ENCODE results near the gene MDH2.
A peak's percentile ranks its signal among the peaks of the same experiment; 100 is the strongest.
"Not testable (repeated sequence)": the region's sequence is repeated elsewhere in the genome, so short reads cannot be mapped to it uniquely, and the experiment has no call there.

Gene MDH2

GRCh38 chr7:76008156-76008687 is 39.7 kb upstream of the MDH2 start:
- H3K4me1 ChIP-seq, result peaks cover 0 to 19% (median 3%) of the 10 kb centered on the region in 4 donors
- H3K36me3 ChIP-seq, result peaks cover 5 to 39% (median 7%) of the 10 kb centered on the region in 3 donors
- intact Hi-C loops (cut with DNase I; ENCODE audit: low total_unique reads), result no loop called here
- H3K4me3 ChIP-seq, result no peak overlapping the region
- DNase-seq, result no peak
- no peak overlapping the region for H3K27ac ChIP-seq
- no peaks in the 10 kb centered on the region for H3K9me3 ChIP-seq
- TF ChIP-seq CTCF (IDR thresholded peaks at IDR 0.05), result no peak
- no peaks in the 10 kb centered on the region for H3K27me3 ChIP-seq

- no peak for TF ChIP-seq CTCF (IDR thresholded peaks at IDR 0.05)
- peak overlapping the region in 1 of 2 donors; percentile 67 for H3K27ac ChIP-seq
- intact Hi-C loops (cut with DNase I; ENCODE audit: low total_unique reads), result no loop called here
Observed at GRCh38 chr7:76009672-76010600, 38.0 kb upstream of the MDH2 start.

GRCh38 chr7:76011442-76011861 is 36.5 kb upstream of the MDH2 start:
- Histone ChIP-seq H3K9me3 (no peaks in the 10 kb centered on the region), H3K4me3 (no peak overlapping the region), H3K36me3 (peaks cover 0 to 25% (median 0%) of the 10 kb centered on the region in 3 donors), H3K27me3 (no peaks in the 10 kb centered on the region), H3K4me1 (peaks cover 0 to 19% (median 3%) of the 10 kb centered on the region in 4 donors), H3K27ac (peak overlapping the region; percentile 51 to 67)
- peak in 1 of 2 donors; percentile 67 for DNase-seq
- intact Hi-C loops (cut with DNase I; ENCODE audit: low total_unique reads), result no loop called here
- TF ChIP-seq CTCF (IDR thresholded peaks at IDR 0.05), result no peak

More at GRCh38 chr7:76009672-76010600, 38.0 kb upstream of the MDH2 start:
- Histone ChIP-seq H3K36me3 (peaks cover 0 to 28% (median 0%) of the 10 kb centered on the region in 3 donors), H3K27me3 (no peaks in the 10 kb centered on the region), H3K4me3 (no peak overlapping the region), H3K9me3 (no peaks in the 10 kb centered on the region), H3K4me1 (peaks cover 0 to 19% (median 3%) of the 10 kb centered on the region in 4 donors)
- DNase-seq, result no peak

GRCh38 chr7:76016191-76016947 is 31.5 kb upstream of the MDH2 start:
- no peak for DNase-seq
- no peak for TF ChIP-seq CTCF (IDR thresholded peaks at IDR 0.05)
- Histone ChIP-seq H3K4me3 (no peak overlapping the region), H3K27me3 (no peaks in the 10 kb centered on the region), H3K9me3 (no peaks in the 10 kb centered on the region), H3K27ac (no peak overlapping the region), H3K36me3 (peaks cover under 1 to 35% (median under 1%) of the 10 kb centered on the region in 3 donors), H3K4me1 (peaks cover 0 to 7% (median 0%) of the 10 kb centered on the region in 4 donors)
- intact Hi-C loops (cut with DNase I; ENCODE audit: low total_unique reads), result no loop called here

- H3K27me3 ChIP-seq; H3K27ac ChIP-seq; H3K4me3 ChIP-seq; intact Hi-C loops (cut with DNase I; ENCODE audit: low total_unique reads); H3K9me3 ChIP-seq; H3K4me1 ChIP-seq; DNase-seq: not testable (repeated sequence)
- H3K36me3 ChIP-seq, result peaks cover 4 to 43% (median 8%) of the 10 kb centered on the region in 3 donors
Observed at GRCh38 chr7:76018520-76018919, 29.4 kb upstream of the MDH2 start.
